Measurements from ENCODE around the gene VCL. TPM values are rescaled to one million over a fixed set of nuclear protein-coding genes. Genes with fewer than 3 reads are reported as not detected.

The VCL gene
- total RNA-seq, 2 donors from 2014 or later = 97.2 to 285 TPM

- peak overlapping the region; percentile 1 to 73 for H3K27ac ChIP-seq
- TF ChIP-seq POLR2AphosphoS5 (IDR thresholded peaks at IDR 0.05) (no peak), CTCF (IDR thresholded peaks at IDR 0.05) (no peak), POLR2A (IDR thresholded peaks at IDR 0.05) (no peak)
- H3K4me3 ChIP-seq = no peak overlapping the region
- H3K4me1 ChIP-seq (replicated peaks) = peaks cover 4% of the 10 kb centered on the region
- DNase-seq (ENCODE audit: low spot score) = no peak
- WGBS = 55% methylated on average over 6 of the region's 6 CpGs
- H3K27me3 ChIP-seq (replicated peaks; ENCODE audit: insufficient read depth) = no peaks in the 10 kb centered on the region
- H3K36me3 ChIP-seq = no peaks in the 10 kb centered on the region
- intact Hi-C loops (cut with DNase I) = no loop called here
- H3K9me3 ChIP-seq = no peaks in the 10 kb centered on the region
Observed at GRCh38 chr10:73968098-73968521, 29.8 kb upstream of the VCL start.

DNA sequence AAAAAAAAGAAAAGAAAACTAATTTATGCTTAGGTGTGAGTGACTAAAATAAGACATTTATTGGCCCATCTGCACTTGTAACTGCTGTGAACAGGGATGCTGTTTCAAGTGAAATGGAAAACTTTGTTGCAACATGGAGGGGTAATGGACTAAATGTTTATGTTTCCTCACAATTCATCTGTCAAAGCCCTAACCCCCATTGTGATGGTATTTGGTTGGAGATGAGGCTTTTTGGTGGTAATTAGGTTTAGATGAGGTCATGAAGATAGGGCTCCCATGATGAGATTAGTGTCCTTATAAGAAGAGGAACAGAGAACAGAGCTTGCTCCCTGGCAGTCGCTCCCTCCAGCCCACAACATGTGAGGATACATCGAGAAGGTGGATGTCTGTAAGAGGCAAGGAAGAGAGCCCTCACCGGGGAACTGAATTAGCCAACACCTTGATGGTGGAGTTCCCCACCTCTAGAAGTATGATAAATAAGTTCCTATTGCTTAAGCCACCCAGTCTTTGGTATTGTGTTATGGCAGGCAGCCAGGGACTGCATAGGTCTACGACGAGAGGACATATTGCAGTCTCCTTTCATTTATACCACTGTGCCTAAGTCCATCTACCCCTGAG, 28.6 kb upstream of the VCL start:
- 57% methylated on average over 5 of the region's 5 CpGs for WGBS
- Histone ChIP-seq H3K9me3 (no peaks in the 10 kb centered on the region), H3K27me3 (replicated peaks; ENCODE audit: insufficient read depth) (no peaks in the 10 kb centered on the region), H3K4me3 (no peak overlapping the region), H3K4me1 (replicated peaks) (peaks cover 4% of the 10 kb centered on the region), H3K36me3 (no peaks in the 10 kb centered on the region), H3K27ac (peak overlapping the region; percentile 17 to 73)
- intact Hi-C loops (cut with DNase I) = no loop called here
- DNase-seq (ENCODE audit: low spot score) = no peak
- TF ChIP-seq POLR2AphosphoS5 (IDR thresholded peaks at IDR 0.05) = no peak
- TF ChIP-seq POLR2A (IDR thresholded peaks at IDR 0.05) = no peak
- TF ChIP-seq CTCF (IDR thresholded peaks at IDR 0.05) = no peak

- intact Hi-C loops (cut with DNase I) = no loop called here
- Histone ChIP-seq H3K27me3 (replicated peaks; ENCODE audit: insufficient read depth) (no peaks in the 10 kb centered on the region), H3K4me3 (no peak overlapping the region), H3K27ac (no peak overlapping the region), H3K4me1 (replicated peaks) (peaks cover under 1% of the 10 kb centered on the region), H3K9me3 (no peaks in the 10 kb centered on the region), H3K36me3 (no peaks in the 10 kb centered on the region)
- DNase-seq (ENCODE audit: low spot score) = no peak
- TF ChIP-seq POLR2A (IDR thresholded peaks at IDR 0.05) (no peak), POLR2AphosphoS5 (IDR thresholded peaks at IDR 0.05) (no peak)
- 81% methylated on average over 2 of the region's 2 CpGs for WGBS
Observed at GRCh38 chr10:73970845-73971244, 27.1 kb upstream of the VCL start.

DNA sequence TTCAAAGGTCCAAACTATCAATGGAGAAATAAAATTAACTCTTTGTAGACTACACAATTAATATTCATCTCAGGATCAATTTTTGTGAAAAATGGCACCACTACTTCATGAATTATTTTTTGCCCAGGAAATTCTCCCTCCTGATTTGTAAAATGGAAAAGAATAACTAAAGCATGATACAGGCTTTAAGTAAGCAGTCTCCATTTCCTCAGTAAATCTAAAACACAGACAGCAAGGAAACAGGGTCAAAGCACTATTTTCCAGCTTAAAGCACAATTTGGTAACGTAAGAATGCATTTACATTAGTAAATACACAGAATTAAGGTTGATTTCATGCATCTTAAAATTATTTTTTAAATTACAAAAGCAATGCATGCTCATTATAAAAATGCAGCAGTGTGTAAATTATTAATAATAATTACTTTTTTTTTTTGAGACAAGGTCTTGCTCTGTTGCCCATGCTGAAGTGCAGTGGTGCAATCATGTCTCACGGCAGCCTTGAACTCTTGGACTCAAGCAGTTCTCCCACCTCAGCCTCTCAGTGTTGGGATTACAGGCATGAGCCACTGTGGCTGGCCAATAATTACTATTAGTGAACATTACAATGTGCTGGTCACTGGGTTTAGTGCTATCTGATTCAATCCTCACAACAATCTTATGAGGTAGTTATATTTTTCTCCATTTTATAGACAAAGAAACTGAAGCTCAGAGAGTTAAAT, 26.1 kb upstream of the VCL start:
- intact Hi-C loops (cut with DNase I) = no loop called here
- TF ChIP-seq CTCF (IDR thresholded peaks at IDR 0.05) = no peak
- no peak for TF ChIP-seq POLR2AphosphoS5 (IDR thresholded peaks at IDR 0.05)
- TF ChIP-seq POLR2A (IDR thresholded peaks at IDR 0.05) = no peak
- H3K4me1 ChIP-seq (replicated peaks) = no peaks in the 10 kb centered on the region
- WGBS = 89% methylated on average over 2 of the region's 2 CpGs
- no peaks in the 10 kb centered on the region for H3K27me3 ChIP-seq (replicated peaks; ENCODE audit: insufficient read depth)
- H3K36me3 ChIP-seq = no peaks in the 10 kb centered on the region
- DNase-seq (ENCODE audit: low spot score) = no peak
- H3K4me3 ChIP-seq = no peak overlapping the region
- H3K27ac ChIP-seq = no peak overlapping the region
- H3K9me3 ChIP-seq = no peaks in the 10 kb centered on the region

DNA sequence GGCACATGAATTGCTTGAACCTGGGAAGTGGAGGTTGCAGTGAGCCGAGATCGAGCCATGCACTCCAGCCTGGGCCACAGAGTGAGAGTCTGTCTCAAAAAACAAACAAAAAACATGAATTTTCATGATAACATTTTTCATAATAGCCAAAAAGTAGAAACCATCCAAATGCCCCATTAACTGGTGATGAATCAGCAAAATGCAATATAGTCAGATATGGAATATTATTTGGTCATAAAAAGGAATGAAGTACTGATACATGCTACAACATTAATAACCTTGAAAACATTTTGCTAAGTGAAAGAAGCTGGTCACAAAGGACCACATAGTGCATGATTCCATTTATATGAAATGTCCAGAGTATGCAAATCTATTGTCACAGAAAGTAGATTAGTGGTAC, 24.5 kb upstream of the VCL start:
- Histone ChIP-seq H3K9me3 (no peaks in the 10 kb centered on the region), H3K27ac (no peak overlapping the region), H3K27me3 (replicated peaks; ENCODE audit: insufficient read depth) (no peaks in the 10 kb centered on the region), H3K36me3 (no peaks in the 10 kb centered on the region), H3K4me3 (no peak overlapping the region), H3K4me1 (replicated peaks) (no peaks in the 10 kb centered on the region)
- no peak for TF ChIP-seq CTCF (IDR thresholded peaks at IDR 0.05)
- no peak for TF ChIP-seq POLR2A (IDR thresholded peaks at IDR 0.05)
- no peak for TF ChIP-seq POLR2AphosphoS5 (IDR thresholded peaks at IDR 0.05)
- intact Hi-C loops (cut with DNase I) = no loop called here
- 96% methylated on average over 2 of the region's 2 CpGs for WGBS
- DNase-seq (ENCODE audit: low spot score) = no peak
